Measurements from ENCODE around the gene GAS7. TPM values are rescaled to one million over a fixed set of nuclear protein-coding genes. Genes with fewer than 3 reads are reported as not detected.

GAS7 gene
- total RNA-seq, 1 experiment from 2014 or later, result 12.3 TPM

- ChIA-PET POLR2A (no interaction called here), CTCF (no interaction called here)
- Mint-ChIP-seq H3K36me3 (no peaks in the 10 kb centered on the region), H3K9me3 (peaks cover 18% of the 10 kb centered on the region), H3K4me3 (no peak overlapping the region), H3K27me3 (ENCODE audit: low read depth) (no peaks in the 10 kb centered on the region), H3K27ac (no peak overlapping the region), H3K4me1 (no peaks in the 10 kb centered on the region)
- DNase-seq (ENCODE audit: low spot score) (no peak), ATAC-seq (no peak)
- no peak for TF ChIP-seq ZNF396 (CRISPR knock-in tag; IDR thresholded peaks at IDR 0.05; ENCODE audit: borderline replicate concordance)
- no peak for TF ChIP-seq AR (CRISPR knock-in tag; IDR thresholded peaks at IDR 0.05)
- TF ChIP-seq ESRRA (CRISPR knock-in tag; IDR thresholded peaks at IDR 0.05; ENCODE audit: borderline replicate concordance), result no peak
- no peak for TF ChIP-seq MYBL2 (CRISPR knock-in tag; IDR thresholded peaks at IDR 0.05)
- TF ChIP-seq IRF2 (CRISPR knock-in tag; IDR thresholded peaks at IDR 0.05; ENCODE audit: borderline replicate concordance, low read depth), result no peak
- TF ChIP-seq MXD4 (CRISPR knock-in tag; IDR thresholded peaks at IDR 0.05; ENCODE audit: borderline replicate concordance), result no peak
- TF ChIP-seq USF2 (CRISPR knock-in tag; IDR thresholded peaks at IDR 0.05), result no peak
- no peak for TF ChIP-seq HMGXB4 (CRISPR knock-in tag; IDR thresholded peaks at IDR 0.05)
- TF ChIP-seq ETV6 (CRISPR knock-in tag; IDR thresholded peaks at IDR 0.05), result no peak
- TF ChIP-seq NFATC4 (CRISPR knock-in tag; IDR thresholded peaks at IDR 0.05), result no peak
- TF ChIP-seq TEAD1 (CRISPR knock-in tag; IDR thresholded peaks at IDR 0.05), result no peak
- no peak for TF ChIP-seq PREB (CRISPR knock-in tag; IDR thresholded peaks at IDR 0.05; ENCODE audit: borderline replicate concordance)
- no peak for TF ChIP-seq ZNF423 (CRISPR knock-in tag; IDR thresholded peaks at IDR 0.05)
- no peak for TF ChIP-seq NR1H2 (CRISPR knock-in tag; IDR thresholded peaks at IDR 0.05)
- no peak for TF ChIP-seq CBFB (CRISPR knock-in tag; IDR thresholded peaks at IDR 0.05; ENCODE audit: low read depth)
- no peak for TF ChIP-seq CREM (CRISPR knock-in tag; IDR thresholded peaks at IDR 0.05)
- no peak for TF ChIP-seq NFYB (CRISPR knock-in tag; conservative IDR thresholded peaks at IDR 0.05; ENCODE audit: low read depth)
- no peak for TF ChIP-seq TEAD4 (CRISPR knock-in tag; IDR thresholded peaks at IDR 0.05)
- TF ChIP-seq MAX (CRISPR knock-in tag; IDR thresholded peaks at IDR 0.05), result no peak
- TF ChIP-seq ATF2 (CRISPR knock-in tag; IDR thresholded peaks at IDR 0.05; ENCODE audit: borderline replicate concordance, low read depth), result no peak
These were observed 43.4 kb upstream of the GAS7 start for GRCh38 chr17:10241781-10242180.

Measured in WTC11 (cell line).